GM12875 (cell line): ENCODE data around the gene NDST3.

Experiments
- H3K4me3 ChIP-seq: one replicate; pipeline ENCODE4 v1.5.1; 2011; ENCODE audit warnings: low read depth, low read length, control low read depth
- CTCF ChIP-seq: IDR thresholded peaks from 2 replicates; pipeline ENCODE4 v1.5.1; 2011; ENCODE audit warnings: low read depth, mild to moderate bottlenecking, control low read depth, inconsistent platforms, low read length, moderate library complexity, borderline replicate concordance; ENCODE audit not compliant: insufficient read depth

NDST3 gene

GRCh38 chr4:118014831-118015230, 19.5 kb upstream of the NDST3 start:
- H3K4me3 ChIP-seq: no peak overlapping the region
- no peak for TF ChIP-seq CTCF

DNA sequence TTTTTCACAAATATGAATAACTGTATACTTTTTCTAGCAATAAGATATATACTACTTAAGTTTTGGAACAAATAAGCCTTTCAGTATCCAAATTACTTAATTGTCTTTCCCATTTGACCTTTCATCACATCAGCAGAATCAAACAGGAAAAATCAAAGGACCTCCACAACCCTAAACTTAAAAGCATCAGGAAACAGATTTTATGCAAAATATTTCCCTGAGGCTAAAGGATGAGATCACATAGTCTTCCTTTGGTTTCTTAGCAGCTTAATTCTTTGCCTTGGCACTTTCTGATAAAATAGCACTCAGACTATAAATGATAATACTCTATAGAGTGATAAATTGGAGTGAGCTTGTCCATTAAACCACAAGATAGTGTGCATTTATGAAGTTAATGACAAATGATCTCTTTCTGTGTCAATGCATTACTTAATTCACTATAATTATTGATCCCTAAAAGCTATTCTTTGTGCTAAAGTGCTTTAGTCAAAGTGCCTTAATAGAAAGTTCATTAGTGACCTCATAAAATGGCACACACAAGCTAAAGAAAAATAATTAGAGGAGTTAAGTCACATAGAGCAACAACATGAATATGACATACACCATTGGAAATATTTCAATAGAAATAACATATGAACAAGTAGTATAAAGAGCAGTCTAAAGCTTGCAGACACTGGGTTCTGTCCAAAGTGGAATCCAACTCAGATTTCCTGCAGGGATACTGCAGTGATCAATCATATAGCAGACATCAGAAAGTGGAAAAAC, 15.7 kb upstream of the NDST3 start:
- H3K4me3 ChIP-seq: no peak overlapping the region
- TF ChIP-seq CTCF: no peak

- no peak for TF ChIP-seq CTCF
- no peak overlapping the region for H3K4me3 ChIP-seq
Measured at GRCh38 chr4:118026806-118027205, 7.5 kb upstream of the NDST3 start.

DNA sequence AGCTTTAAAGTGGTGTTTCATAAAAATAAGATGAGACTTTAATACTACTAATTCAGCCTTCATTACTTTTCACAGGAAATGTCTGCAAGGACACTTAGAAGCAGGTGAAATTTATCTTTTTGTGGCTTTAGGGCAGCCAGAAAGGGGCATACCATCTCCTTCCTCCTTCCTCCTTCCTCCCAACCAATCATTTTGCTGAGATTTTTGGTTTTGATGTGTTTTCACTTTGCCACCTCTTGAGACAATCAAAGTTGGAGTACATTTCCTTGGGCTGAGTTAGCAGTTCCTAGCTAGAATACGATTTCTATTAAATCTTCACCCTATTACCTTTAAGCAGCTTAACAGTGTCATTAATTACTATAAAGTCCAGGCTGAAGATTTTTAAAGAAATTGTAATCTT, 5.1 kb upstream of the NDST3 start:
- TF ChIP-seq CTCF: no peak
- H3K4me3 ChIP-seq: no peak overlapping the region

- no peak overlapping the region for H3K4me3 ChIP-seq
- no peak for TF ChIP-seq CTCF
Measured at GRCh38 chr4:118032691-118033090, 1.6 kb upstream of the NDST3 start.

GRCh38 chr4:118033148-118034052, 886 bp upstream of the NDST3 start:
- no peak for TF ChIP-seq CTCF
- H3K4me3 ChIP-seq: no peak overlapping the region
